GM19324 (cell line): Measurements from ENCODE around the gene ACOX1.
A peak's percentile ranks its signal among the peaks of the same experiment; 100 is the strongest.

Experiments used
- ATAC-seq: cut with Tn5 transposase; IDR thresholded peaks from one replicate; pipeline ENCODE4 v1.9.1; 2021; ENCODE audit warnings: mild to moderate bottlenecking, moderate library complexity; ENCODE audit not compliant: unreplicated experiment, low FRiP score

ACOX1 gene

DNA sequence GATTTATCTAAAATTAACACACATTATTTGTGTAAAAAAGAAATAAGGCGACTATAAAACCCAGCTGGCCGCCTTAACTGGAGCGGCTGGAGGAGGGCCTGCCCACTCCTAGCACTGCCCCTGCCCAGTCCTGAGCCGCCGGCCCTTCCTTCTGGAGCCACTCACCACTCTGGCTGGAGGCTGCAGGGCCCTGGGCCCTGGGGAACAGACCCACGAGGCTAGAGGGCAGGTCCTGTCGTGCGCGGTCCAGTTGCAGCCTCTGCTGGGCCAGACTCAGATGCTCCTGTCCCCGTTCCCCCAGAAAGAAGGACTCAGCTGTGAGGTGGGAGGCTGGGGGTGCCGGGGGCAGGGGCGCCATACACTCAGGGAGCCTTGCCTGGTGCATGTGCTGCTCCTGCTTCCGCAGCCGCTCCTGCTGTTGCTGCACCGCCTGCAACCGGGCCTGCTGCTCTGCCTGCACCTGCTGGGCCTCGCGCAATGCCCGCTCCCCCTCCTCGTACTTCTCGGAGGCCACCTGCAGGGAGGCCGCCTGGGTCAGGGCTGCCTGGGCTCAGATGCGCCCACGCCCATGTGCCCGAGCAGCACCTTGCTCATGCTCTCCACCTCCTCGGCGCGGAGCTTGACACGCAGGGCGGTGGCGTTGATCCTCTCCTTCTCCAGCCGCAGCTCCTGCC is 65.3 kb downstream of the ACOX1 start:
- no peak for ATAC-seq

DNA sequence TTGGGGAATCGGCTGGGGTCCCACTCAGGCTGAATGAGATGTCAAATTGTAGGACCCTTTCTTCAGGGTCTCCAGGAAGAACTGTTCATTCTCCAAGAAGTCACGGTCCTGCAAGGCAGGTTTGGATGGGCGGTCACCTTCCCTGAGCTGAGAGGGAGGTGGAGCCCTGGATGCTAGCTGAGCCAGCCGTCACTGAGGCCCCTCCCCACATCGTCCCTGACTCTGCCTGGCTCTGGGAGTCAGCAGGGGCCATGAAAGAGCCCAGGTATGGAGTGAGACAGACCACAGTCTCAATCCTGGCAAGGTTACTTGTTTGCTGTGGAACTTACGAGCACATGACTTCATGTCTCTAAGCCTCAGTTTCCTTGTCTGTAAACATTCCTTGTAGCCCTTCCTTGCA is 68.3 kb downstream of the ACOX1 start:
- ATAC-seq: no peak

DNA sequence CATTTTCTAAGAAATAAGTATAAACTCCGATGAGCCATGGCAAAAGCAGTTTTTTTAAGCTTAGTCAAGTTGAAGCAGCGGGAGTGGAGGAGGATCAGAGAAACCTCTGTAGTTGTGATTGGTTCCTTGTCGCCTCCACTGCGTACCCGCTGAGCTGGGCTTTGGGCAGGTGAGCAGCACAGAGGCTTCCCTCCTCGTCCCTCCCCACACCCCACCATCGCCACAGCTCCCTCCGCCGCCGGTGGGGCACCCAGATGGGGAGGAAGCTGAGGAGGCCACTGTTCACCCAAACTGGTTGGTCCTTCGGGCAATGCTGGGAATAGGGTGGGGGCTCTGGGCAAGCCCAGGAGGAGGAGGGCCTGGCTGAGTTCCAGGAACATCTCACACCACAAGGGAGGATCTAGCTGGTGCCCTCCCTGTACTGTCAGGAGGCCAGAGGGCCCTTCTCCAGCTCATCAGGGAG is 69.1 kb downstream of the ACOX1 start:
- ATAC-seq: no peak

DNA sequence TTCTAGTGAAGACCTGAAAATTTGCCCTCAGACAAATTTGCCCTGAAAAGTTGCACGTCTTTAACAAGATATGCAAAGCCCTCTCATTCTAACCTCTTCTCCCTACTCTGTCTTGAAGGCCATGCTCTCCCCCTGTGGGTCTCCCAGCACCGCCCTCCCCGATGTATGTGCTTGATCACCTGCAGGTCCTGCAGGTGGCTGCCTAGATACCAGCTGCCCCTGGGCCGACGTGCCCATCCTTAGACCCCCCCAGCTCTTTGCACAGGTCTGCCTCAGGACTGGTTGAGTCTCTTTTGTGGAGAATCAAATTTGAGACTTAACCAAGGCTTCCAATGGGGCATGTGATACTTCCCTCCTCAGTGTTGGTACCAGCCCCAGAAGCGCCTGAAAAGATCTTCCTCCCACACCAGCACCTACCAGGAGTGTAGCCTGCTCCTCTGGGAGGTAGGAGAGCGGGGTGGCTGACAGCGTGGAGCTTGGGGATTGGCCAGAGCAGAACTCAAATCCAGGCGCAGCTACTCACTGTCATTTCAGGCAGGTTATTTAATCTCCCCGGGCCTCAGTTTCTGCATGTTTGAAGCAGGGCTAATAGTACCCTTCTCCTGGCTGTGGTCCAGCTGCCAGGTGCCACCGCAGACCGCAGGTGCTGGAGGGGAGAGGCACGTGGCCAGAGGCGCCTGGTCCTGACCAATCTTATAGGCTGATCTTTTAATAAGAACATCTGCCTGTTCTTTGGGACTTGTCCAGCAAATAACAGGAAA is 69.7 kb downstream of the ACOX1 start:
- ATAC-seq: no peak

DNA sequence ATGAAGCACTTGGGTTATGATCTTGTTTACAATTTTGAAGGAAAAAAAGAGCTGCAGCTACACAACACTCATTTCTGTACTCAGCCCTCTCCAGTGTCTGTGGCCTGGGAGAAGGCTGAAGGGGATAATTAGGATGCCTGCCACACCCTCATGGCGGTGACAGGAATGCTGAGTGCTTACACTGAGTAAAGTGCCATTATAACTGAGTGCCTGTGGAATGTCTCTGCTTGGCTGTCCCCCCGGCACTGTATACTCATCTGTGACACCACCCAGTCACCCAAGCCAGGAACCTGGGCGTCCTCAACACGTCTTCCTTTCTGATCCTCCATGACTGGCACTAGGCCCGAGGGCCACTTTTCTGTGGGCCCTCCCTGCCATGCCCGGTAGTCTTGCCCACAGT is 70.8 kb downstream of the ACOX1 start:
- no peak for ATAC-seq

DNA sequence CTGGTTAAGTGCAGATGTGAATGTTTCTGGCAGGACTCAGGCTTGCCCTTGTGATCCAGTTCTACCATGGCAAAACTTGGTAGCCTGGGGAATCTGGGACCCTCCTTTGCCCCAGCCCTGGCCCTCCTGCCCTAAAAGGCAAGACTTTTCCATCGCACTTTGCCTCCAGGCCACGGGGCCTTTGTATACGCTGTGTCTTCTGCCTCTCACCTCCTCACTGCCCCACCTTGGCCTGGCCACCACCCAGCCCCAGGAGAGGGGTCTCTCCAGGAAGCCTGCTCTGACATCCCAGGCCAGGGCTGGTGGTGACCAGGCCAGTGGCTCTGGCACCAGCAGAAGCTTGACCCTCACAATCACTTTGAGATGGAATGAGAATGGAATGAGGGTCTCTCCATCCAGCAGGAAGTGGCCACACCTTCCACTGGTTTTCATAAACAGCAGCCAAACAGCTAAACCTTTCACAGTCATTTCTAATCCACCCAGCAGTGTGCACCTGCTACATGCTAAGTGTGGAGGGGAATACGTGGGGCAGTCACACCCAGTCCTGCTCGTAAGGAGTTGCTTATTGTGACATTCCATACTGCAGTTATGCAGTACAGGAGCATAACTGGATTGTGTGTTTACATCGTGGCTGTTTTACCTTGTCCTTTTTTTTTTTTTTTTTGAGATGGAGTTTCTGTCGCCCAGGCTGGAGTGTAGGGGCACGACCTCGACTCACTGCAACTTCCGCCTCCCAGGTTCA is 72.7 kb downstream of the ACOX1 start:
- ATAC-seq: no peak

DNA sequence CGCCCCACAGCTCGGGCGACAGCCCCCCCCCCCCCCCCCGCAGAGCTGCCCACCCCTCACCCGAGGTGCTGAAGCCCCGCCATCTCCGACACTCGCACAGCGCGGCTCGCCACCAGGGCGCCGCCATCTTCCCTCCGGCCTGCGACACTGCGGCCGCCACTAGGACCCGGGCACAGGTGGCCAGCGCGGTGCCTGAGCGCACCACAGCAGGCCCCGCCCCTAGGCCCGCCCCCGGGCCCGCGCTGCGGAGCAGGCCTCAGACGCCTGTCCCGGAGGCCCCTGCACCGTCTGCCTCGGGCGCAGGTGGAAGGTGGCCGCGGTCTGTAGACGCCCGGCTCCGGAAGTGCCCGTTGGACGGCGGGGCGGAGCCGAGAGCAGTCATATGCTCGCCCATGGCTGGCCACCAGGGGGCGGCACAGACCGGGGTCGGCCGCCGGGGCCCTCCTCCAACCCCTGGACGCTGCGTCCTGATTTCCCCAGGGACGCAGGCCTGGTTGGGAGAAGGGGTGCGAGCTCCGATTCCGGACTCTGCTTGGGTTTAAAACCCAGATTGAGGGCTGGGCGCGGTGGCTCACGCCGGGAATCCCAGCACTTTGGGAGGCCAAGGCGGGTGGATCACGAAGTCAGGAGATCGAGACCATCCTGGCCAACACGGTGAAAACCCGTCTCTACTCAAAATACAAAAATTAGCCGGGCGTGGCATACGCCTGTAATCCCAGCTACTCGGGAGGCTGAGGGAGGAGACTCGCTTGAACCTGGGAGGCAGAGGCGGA is 74.0 kb downstream of the ACOX1 start, which contains the start of gene MRPL38:
Gene MRPL38 (minus strand): TSS at position 136 of the 773 bp plus-strand sequence. CDS start 9 bp downstream, at position 127.
- ATAC-seq: peak; percentile 97

DNA sequence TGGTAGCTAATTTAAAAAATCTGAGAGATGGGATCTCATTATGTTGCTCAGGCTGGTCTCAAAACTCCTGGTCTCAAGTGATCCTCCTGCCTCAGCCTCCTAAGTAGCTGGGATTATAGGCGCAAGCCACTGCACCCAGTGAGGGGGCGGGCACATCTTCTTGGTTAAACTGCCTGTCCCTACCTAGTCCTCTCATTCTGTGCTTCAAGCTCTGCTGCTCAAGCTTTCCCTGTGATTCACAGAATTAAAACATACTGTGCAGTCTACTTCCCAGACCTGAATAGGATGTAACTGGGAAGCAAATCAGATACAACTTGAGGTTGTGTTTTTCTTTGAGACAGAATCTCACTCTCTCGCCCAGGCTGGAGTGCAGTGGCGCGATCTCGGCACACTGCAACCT is 76.6 kb downstream of the ACOX1 start:
- no peak for ATAC-seq

DNA sequence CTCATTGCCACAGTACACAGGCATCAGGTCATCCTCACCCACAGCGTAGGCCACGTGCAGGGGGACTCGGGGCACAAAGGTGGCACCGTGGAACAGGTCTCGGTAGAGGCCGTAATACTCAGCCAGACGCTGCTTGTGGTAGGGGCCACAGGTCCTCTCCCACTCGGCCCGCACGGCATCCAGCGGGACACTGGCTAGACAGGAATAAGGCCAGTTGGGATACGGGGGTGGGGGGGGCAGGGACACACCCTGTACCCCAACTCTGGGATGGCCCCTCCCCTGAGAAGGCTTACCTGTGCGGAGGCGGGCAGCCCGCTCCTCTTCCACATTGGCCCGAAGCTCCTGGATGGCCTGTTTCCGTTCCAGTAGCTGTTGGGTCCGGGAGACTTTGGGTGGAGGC is 77.2 kb downstream of the ACOX1 start:
- ATAC-seq: no peak

DNA sequence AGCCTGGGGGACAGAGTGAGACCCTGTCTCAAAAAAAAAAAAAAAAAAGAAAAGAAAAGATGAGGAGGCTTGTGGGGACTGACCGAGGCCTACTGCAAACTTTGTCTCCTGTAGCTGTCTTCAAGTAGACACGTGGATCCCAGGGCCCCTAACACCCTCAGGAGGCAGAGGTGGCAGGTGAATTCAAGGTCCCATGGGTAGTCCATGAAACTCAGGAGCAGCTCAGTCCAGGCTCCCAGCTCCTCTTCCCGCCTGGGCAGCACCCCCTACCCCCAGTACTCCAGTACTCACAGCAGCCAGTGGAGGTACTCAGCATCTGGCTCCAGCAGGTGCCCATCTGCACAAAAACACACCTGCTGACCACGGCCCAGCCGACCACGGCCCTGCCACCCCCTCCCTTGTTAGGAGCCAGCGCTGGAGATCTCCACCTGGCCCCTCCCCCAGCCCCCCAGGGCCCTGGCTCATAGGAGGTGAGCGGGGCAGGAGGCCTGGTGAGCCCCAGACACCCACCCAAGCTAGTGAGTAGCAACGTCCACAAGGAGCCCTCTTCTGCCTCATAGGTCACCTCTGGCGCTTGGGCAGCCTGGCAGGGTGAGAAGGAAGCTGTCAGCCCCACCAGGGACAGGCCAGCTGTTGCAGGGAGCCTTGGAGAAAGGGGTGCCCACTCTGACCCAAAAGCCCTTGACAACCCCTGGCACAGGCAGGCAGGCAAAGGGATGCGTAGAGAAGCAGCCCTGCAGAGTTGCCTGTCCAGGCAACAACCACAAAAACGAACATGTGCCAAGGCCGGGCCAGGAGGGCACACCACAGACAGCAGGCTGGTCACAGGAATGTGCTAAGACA is 78.1 kb downstream of the ACOX1 start:
- ATAC-seq: no peak

DNA sequence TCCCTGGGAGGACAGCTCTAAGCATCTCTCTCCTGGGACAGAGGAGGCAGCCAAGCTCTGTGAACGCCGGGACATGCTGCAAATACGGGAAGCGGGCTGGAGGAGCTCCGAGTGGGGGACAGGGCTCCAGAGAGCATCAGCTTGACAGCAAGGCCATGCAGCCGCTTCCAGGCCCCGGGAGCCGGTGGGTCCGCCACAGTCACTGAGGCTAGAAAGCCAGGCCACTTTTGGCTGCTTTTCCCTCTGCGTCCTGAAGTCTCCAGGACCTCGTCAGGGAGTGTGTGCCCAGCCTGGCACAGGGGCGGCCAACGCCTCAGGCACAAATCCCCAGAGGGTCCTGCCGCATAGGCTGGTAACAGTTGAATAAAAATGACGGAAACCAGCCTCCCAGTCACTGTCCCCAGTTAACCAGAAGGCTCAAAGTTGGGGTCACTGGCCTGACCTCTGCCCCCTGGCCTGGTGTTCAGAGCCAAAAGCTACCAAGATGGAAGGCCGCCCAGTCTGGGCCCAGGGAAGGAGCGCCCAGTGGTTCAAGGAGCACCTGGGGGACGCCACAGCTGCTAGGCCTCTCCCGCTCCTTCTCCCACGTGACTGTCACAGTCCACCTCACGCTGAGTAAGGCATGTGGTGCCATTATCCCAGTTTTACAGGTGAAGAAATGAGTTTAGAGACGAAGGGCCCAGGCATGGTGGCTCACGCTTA is 79.0 kb downstream of the ACOX1 start:
- no peak for ATAC-seq

DNA sequence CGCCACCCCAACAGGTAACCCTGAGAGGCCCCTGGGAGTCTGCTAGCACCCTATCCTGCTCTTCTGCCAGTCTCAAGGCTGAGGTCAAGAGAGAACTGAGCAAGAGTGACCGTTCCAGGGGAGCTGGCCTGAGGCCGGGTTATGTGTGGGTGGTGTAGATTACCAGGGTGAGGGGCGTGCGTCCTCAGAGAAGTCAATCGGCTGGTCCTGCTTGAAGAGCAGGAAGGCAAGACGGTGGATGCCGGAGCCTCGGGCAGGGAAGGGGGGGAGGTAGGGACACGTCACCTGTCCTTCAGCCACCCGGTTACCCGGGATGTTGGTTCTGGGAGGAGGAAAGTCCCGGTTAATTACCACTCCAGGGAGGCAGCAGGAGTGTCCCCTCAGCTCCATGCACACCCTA is 79.6 kb downstream of the ACOX1 start:
- ATAC-seq: no peak

DNA sequence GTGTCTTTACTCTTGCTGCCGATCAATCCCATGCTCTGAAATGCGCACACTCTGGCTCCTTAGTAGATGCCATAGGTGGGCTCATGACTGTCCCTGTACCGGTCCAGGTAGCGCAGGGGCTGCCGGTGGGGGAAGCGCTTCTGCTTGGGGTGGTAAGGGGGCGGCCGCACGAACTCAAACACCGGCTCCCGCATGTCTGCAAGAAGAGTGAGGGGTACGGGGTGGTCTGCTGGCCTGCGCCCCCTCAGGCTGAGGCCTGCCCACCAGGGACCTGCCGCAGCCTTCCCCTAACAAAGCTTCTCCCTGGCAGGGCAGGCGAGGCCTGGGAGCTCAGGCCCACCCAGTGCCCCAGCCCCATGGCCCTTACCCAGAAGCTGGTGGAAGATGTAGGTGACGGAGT is 80.2 kb downstream of the ACOX1 start:
- ATAC-seq: no peak

DNA sequence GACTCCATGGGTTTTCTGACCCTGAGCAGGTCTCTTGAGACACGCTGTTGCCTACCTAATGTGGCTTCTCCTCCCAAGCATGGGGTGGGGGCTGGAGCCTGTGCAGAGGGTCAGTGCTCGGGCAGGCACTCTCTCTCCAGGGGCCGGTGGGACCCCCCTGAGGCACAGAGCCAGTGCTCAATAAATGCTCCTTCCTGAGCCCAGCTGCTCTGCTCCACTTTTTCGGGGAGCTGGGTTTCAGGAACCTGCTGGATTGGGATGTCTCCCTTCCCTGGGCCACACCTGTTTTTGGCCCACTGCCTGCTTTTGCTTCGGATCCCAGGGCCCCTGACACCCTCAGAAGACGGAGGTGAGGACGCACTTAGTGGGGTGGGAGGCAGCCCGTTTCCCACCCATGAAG is 80.9 kb downstream of the ACOX1 start:
- no peak for ATAC-seq

DNA sequence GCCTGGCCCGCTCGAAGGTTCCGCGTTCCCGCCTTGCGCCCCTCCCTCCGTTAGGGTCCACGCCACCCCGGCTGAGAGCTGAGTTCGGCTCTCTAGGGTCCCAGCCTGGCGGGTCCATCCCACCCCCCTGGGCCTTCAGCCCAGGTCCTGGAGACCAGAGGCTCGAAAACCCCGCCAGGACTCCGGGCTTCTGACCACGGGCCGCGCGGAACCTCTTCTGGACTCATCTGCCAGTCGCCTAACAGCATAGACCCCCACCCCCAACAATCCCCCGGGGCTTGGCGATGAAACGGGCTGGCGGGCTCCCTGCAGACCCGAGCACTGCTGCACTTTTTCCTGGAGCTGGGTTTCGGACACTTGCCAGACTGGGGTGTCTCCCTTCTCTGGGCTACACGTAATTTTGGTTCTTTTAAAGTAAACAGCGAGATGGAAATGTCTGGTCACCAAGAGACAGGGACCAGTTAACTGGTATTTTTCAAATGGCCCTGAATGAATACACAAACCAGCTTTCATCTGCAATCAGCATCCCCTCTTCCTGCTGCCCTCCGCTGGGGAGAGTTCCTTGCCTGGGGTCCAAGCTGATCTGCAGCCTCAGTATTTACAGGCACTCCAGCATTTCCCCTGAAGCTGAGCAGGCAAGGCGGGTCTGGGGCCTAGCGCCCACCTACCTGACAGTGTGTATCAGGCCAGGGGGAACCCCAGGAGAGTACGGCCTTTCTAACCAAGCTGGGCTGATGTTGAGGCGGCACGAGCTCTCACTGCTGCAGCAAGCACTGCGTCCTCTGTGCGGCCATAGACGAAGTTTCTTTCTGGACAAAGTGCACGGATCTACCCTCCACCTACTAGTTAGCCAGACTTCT is 81.6 kb downstream of the ACOX1 start:
- ATAC-seq: no peak

DNA sequence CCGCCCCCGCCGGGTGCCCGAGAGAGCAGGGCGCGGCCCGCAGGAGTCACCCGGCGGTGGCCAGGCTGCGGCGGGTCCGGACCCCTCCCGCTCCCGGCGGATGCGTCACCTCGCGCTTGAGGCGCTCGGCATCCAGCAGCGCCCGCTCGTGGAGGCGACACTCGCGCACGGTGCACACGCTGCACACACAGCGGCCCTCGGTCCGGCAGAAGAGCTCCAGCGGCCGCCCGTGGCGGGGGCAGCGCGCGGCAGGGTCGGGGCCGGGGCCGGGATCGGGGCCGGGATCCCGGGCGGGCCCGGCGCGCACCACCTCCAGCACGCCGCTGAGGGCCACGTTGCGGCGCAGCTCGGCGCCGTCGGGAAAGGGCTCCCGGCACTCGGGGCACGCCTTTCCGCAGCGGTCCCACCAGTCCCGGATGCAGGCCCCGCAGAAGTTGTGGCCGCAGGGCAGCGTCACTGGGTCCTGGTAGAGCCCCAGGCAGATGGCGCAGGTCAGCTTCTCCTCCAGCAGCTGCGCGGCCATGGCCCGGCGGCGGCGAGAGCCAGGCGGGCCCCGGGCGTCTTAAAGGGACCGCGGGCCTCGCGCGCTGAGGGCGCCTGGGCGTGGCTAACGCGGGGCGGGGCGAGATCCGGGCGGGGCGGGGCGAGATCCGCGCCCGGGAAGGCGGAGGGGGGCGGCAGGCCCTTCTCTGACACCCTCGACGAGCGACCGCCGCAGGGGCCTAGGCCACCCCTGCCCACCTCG is 82.4 kb downstream of the ACOX1 start, which contains the start of gene TRIM65:
Gene TRIM65 (minus strand): TSS at position 537 of the 745 bp plus-strand sequence. CDS start 14 bp downstream, at position 523.
- ATAC-seq: peak; percentile 61
